ENCODE data around the gene CHST8.

- TF ChIP-seq CTCF (IDR thresholded peaks at IDR 0.05; ENCODE audit: insufficient read depth, low read length) (no peak), POLR2AphosphoS5 (IDR thresholded peaks at IDR 0.05; ENCODE audit: low read depth) (no peak), GABPA (IDR thresholded peaks at IDR 0.05; ENCODE audit: low read depth) (no peak)
These were observed 113.2 kb downstream of the CHST8 start for GRCh38 chr19:33734913-33735312.

Data from HL-60 (cell line).